Measurements from ENCODE around the gene MLXIP.

MLXIP gene

GRCh38 chr12:122079033-122079531 is 526 bp downstream of the MLXIP start:
- Histone ChIP-seq H3K27me3 (replicated peaks; ENCODE audit: control insufficient read depth, insufficient read depth, low read length, poor library complexity, severe bottlenecking) (no peaks in the 10 kb centered on the region), H3K36me3 (ENCODE audit: control insufficient read depth, insufficient read depth, low read length) (peaks cover 4% of the 10 kb centered on the region), H3K4me1 (ENCODE audit: control insufficient read depth, insufficient read depth, low read length, poor library complexity, severe bottlenecking) (peaks cover 32% of the 10 kb centered on the region), H3K4me3 (ENCODE audit: insufficient read depth, low read depth, low read length, poor library complexity, severe bottlenecking) (peak overlapping the region; percentile 69), H3K9me3 (ENCODE audit: control insufficient read depth, low read length) (no peaks in the 10 kb centered on the region), H3K27ac (ENCODE audit: insufficient read depth, low read length, poor library complexity, severe bottlenecking) (peak overlapping the region; percentile 77)
- no peak for DNase-seq

- peaks cover 37% of the 10 kb centered on the region for H3K4me1 ChIP-seq (ENCODE audit: control insufficient read depth, insufficient read depth, low read length, poor library complexity, severe bottlenecking)
- no peak for DNase-seq
- H3K36me3 ChIP-seq (ENCODE audit: control insufficient read depth, insufficient read depth, low read length) = peaks cover 4% of the 10 kb centered on the region
- peak overlapping the region; percentile 69 for H3K4me3 ChIP-seq (ENCODE audit: insufficient read depth, low read depth, low read length, poor library complexity, severe bottlenecking)
- H3K27me3 ChIP-seq (replicated peaks; ENCODE audit: control insufficient read depth, insufficient read depth, low read length, poor library complexity, severe bottlenecking) = no peaks in the 10 kb centered on the region
- H3K9me3 ChIP-seq (ENCODE audit: control insufficient read depth, low read length) = no peaks in the 10 kb centered on the region
- H3K27ac ChIP-seq (ENCODE audit: insufficient read depth, low read length, poor library complexity, severe bottlenecking) = peak overlapping the region; percentile 77
Observed at GRCh38 chr12:122079532-122080081, 1.1 kb downstream of the MLXIP start.

DNA sequence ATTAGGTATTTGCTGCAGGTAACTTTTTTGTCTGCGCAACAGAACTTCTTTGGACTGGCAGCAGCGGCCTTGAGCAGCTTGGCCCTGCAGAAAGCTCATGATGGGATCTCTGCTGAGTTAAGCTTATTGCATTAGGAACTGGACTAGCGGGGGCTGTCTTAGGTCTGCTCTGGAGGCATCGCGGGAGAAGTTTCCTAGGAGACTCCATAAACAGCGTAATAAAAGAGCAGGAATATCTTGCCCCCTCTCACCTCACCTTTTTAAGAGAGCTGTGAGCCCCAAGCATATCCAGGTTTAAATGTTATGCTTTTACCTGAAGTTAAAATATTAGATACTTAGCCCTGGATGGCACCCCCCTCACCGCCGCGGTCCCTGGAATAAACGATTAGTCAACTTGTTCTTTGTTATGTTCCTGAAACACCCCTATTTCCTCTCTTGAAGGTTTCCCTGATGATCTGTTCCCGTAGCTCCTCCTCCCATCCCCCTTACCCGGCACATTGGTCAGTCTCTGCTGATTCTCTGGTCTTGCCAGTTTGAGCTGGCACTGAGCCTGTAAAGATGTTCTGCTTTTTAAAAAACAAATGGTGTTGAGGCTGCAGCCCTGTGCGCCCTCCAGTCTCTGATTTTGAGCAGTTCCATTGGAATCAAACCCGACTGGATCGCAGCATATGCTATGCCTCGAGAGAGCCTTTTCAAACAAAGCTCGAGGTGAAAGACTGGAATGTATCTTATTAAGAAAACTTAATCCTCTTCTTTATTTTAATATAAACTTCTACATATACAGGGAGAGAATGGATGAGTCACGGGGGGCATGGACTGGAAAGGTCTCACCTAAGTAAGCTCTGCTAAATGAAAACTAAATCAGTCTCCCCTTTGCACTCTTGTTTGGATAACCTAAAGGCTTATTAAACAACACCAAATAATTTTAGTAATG is 1.9 kb downstream of the MLXIP start:
- DNase-seq = no peak
- peaks cover 37% of the 10 kb centered on the region for H3K4me1 ChIP-seq (ENCODE audit: control insufficient read depth, insufficient read depth, low read length, poor library complexity, severe bottlenecking)

DNA sequence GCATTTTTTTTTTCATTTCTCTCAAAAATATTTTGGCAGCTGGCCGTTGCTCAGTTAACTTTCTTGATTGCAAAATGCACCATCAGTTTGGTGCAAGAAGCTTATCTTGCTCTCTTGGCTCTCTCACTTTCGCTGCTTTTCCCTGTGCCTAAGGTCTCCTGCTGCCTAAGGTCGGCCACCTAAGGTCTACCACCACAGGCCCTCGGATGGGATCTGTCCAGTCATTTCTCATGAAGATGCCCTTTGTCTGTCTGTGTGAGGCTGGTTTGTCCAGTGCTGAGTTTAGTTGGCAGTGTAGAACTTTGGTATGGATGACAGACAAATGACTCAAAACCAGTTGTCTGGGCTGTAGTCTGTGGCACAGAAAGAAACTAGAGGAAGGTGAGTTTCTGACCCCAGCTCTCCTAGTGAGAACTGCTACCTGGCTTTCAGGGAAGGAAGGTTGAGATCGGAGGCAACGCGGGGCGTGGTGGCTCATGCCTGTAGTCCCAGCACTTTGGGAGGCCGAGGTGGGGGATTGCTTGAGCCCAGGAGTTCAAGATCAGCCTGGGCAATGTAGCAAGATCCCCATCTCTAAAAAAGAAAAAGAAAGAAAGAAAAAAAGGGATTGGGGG is 2.6 kb downstream of the MLXIP start:
- Histone ChIP-seq H3K36me3 (ENCODE audit: control insufficient read depth, insufficient read depth, low read length) (peaks cover 11% of the 10 kb centered on the region), H3K27ac (ENCODE audit: insufficient read depth, low read length, poor library complexity, severe bottlenecking) (peak overlapping the region; percentile 77), H3K4me3 (ENCODE audit: insufficient read depth, low read depth, low read length, poor library complexity, severe bottlenecking) (peak overlapping the region; percentile 69), H3K27me3 (replicated peaks; ENCODE audit: control insufficient read depth, insufficient read depth, low read length, poor library complexity, severe bottlenecking) (no peaks in the 10 kb centered on the region), H3K9me3 (ENCODE audit: control insufficient read depth, low read length) (no peaks in the 10 kb centered on the region), H3K4me1 (ENCODE audit: control insufficient read depth, insufficient read depth, low read length, poor library complexity, severe bottlenecking) (peaks cover 37% of the 10 kb centered on the region)
- DNase-seq = no peak

More for the DNA sequence above, 1.9 kb downstream of the MLXIP start:
- peak overlapping the region; percentile 77 for H3K27ac ChIP-seq (ENCODE audit: insufficient read depth, low read length, poor library complexity, severe bottlenecking)
- H3K9me3 ChIP-seq (ENCODE audit: control insufficient read depth, low read length) = no peaks in the 10 kb centered on the region
- H3K27me3 ChIP-seq (replicated peaks; ENCODE audit: control insufficient read depth, insufficient read depth, low read length, poor library complexity, severe bottlenecking) = no peaks in the 10 kb centered on the region
- peak overlapping the region; percentile 69 for H3K4me3 ChIP-seq (ENCODE audit: insufficient read depth, low read depth, low read length, poor library complexity, severe bottlenecking)
- peaks cover 4% of the 10 kb centered on the region for H3K36me3 ChIP-seq (ENCODE audit: control insufficient read depth, insufficient read depth, low read length)

DNA sequence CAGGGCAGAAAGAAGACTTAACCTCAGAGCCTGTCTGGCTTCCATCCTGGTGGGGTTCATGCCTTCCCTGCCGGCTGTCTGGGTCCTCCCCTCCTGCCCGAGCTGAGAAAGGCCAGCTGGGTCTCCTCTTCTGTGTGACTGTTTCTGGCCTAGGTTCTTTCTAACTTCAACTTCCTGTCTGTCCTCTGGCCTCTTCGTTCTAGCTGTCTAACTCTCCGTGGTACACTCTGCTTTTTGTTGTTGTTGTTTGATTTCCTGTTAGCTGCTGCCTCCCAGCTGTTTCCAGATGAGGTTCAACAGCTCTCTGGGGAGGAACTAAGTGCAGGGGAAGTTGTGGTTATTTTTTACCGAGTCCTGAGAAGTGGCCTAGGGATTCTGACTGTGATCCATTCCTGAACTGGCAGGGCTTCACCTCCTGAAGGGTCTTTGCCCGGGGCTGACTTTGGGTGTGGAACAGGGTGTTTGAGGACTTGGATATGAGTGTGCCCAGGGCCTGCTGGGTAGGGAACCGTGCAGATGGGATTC is 3.2 kb downstream of the MLXIP start:
- peaks cover 12% of the 10 kb centered on the region for H3K36me3 ChIP-seq (ENCODE audit: control insufficient read depth, insufficient read depth, low read length)
- H3K27me3 ChIP-seq (replicated peaks; ENCODE audit: control insufficient read depth, insufficient read depth, low read length, poor library complexity, severe bottlenecking) = no peaks in the 10 kb centered on the region
- H3K9me3 ChIP-seq (ENCODE audit: control insufficient read depth, low read length) = no peaks in the 10 kb centered on the region
- peaks cover 39% of the 10 kb centered on the region for H3K4me1 ChIP-seq (ENCODE audit: control insufficient read depth, insufficient read depth, low read length, poor library complexity, severe bottlenecking)
- DNase-seq = peak in 1 of 3 donors; percentile 23
- H3K4me3 ChIP-seq (ENCODE audit: insufficient read depth, low read depth, low read length, poor library complexity, severe bottlenecking) = peak overlapping the region; percentile 69
- peak overlapping the region; percentile 77 for H3K27ac ChIP-seq (ENCODE audit: insufficient read depth, low read length, poor library complexity, severe bottlenecking)

- peaks cover 12% of the 10 kb centered on the region for H3K36me3 ChIP-seq (ENCODE audit: control insufficient read depth, insufficient read depth, low read length)
- peak overlapping the region; percentile 69 for H3K4me3 ChIP-seq (ENCODE audit: insufficient read depth, low read depth, low read length, poor library complexity, severe bottlenecking)
- peak overlapping the region; percentile 77 for H3K27ac ChIP-seq (ENCODE audit: insufficient read depth, low read length, poor library complexity, severe bottlenecking)
- no peaks in the 10 kb centered on the region for H3K9me3 ChIP-seq (ENCODE audit: control insufficient read depth, low read length)
- H3K27me3 ChIP-seq (replicated peaks; ENCODE audit: control insufficient read depth, insufficient read depth, low read length, poor library complexity, severe bottlenecking) = no peaks in the 10 kb centered on the region
- DNase-seq = no peak
- H3K4me1 ChIP-seq (ENCODE audit: control insufficient read depth, insufficient read depth, low read length, poor library complexity, severe bottlenecking) = peaks cover 45% of the 10 kb centered on the region
Observed at GRCh38 chr12:122082621-122083356, 4.2 kb downstream of the MLXIP start.

GRCh38 chr12:122084857-122085405 is 6.4 kb downstream of the MLXIP start:
- Histone ChIP-seq H3K36me3 (ENCODE audit: control insufficient read depth, insufficient read depth, low read length) (peaks cover 12% of the 10 kb centered on the region), H3K4me3 (ENCODE audit: insufficient read depth, low read depth, low read length, poor library complexity, severe bottlenecking) (no peak overlapping the region), H3K27me3 (replicated peaks; ENCODE audit: control insufficient read depth, insufficient read depth, low read length, poor library complexity, severe bottlenecking) (no peaks in the 10 kb centered on the region), H3K4me1 (ENCODE audit: control insufficient read depth, insufficient read depth, low read length, poor library complexity, severe bottlenecking) (peaks cover 41% of the 10 kb centered on the region), H3K27ac (ENCODE audit: insufficient read depth, low read length, poor library complexity, severe bottlenecking) (no peak overlapping the region), H3K9me3 (ENCODE audit: control insufficient read depth, low read length) (no peaks in the 10 kb centered on the region)
- no peak for DNase-seq

GRCh38 chr12:122085591-122085990 is 7.0 kb downstream of the MLXIP start:
- Histone ChIP-seq H3K27ac (ENCODE audit: insufficient read depth, low read length, poor library complexity, severe bottlenecking) (no peak overlapping the region), H3K36me3 (ENCODE audit: control insufficient read depth, insufficient read depth, low read length) (peaks cover 12% of the 10 kb centered on the region), H3K4me3 (ENCODE audit: insufficient read depth, low read depth, low read length, poor library complexity, severe bottlenecking) (no peak overlapping the region), H3K9me3 (ENCODE audit: control insufficient read depth, low read length) (no peaks in the 10 kb centered on the region), H3K4me1 (ENCODE audit: control insufficient read depth, insufficient read depth, low read length, poor library complexity, severe bottlenecking) (peaks cover 37% of the 10 kb centered on the region), H3K27me3 (replicated peaks; ENCODE audit: control insufficient read depth, insufficient read depth, low read length, poor library complexity, severe bottlenecking) (no peaks in the 10 kb centered on the region)
- no peak for DNase-seq

DNA sequence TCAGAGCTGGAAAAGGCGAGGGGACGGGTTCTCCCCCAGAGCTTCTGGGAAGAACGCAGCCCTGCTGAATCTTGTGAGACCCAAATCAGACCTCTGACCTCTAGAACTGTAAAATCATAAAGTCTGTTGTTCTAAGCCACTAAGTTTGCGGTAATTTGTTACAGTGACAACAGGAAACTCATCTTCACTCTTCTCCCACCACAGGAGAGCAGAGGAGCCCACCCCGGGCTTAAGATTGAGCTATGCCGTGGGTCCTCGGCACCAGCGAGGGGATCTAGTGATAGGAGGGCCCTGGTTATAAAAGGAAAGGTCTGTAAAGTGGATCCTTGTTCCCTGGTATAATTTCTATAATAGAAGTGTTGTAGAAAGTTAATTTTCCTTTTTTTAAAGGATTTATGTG is 7.6 kb downstream of the MLXIP start:
- DNase-seq = no peak
- H3K4me1 ChIP-seq (ENCODE audit: control insufficient read depth, insufficient read depth, low read length, poor library complexity, severe bottlenecking) = peaks cover 40% of the 10 kb centered on the region
- no peaks in the 10 kb centered on the region for H3K9me3 ChIP-seq (ENCODE audit: control insufficient read depth, low read length)
- H3K4me3 ChIP-seq (ENCODE audit: insufficient read depth, low read depth, low read length, poor library complexity, severe bottlenecking) = no peak overlapping the region
- no peak overlapping the region for H3K27ac ChIP-seq (ENCODE audit: insufficient read depth, low read length, poor library complexity, severe bottlenecking)
- H3K27me3 ChIP-seq (replicated peaks; ENCODE audit: control insufficient read depth, insufficient read depth, low read length, poor library complexity, severe bottlenecking) = no peaks in the 10 kb centered on the region
- peaks cover 12% of the 10 kb centered on the region for H3K36me3 ChIP-seq (ENCODE audit: control insufficient read depth, insufficient read depth, low read length)
